ENCODE measurements around the gene KIF1C.
A peak's percentile ranks its signal among the peaks of the same experiment; 100 is the strongest.

Gene KIF1C

GRCh38 chr17:4949321-4950074 lies 48.3 kb upstream of the KIF1C start (continued):
- TF ChIP-seq, protein P1, sequence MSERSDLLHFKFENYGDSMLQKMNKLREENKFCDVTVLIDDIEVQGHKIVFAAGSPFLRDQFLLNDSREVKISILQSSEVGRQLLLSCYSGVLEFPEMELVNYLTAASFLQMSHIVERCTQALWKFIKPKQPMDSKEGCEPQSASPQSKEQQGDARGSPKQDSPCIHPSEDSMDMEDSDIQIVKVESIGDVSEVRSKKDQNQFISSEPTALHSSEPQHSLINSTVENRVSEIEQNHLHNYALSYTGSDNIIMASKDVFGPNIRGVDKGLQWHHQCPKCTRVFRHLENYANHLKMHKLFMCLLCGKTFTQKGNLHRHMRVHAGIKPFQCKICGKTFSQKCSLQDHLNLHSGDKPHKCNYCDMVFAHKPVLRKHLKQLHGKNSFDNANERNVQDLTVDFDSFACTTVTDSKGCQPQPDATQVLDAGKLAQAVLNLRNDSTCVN (tag by site-specific recombination; optimal IDR thresholded peaks at IDR 0.05) = peak; percentile 96
- TF ChIP-seq ZNF394 (tag by site-specific recombination; IDR thresholded peaks at IDR 0.05; ENCODE audit: borderline replicate concordance) = no peak
- no peak for TF ChIP-seq ZFP3 (tag by site-specific recombination; IDR thresholded peaks at IDR 0.05; ENCODE audit: low read depth)
- peak; percentile 99 for TF ChIP-seq KLF1 (tag by site-specific recombination; IDR thresholded peaks at IDR 0.05)
- peak; percentile 43 for TF ChIP-seq SP2 (tag by site-specific recombination; IDR thresholded peaks at IDR 0.05)
- TF ChIP-seq SP7 (tag by site-specific recombination; IDR thresholded peaks at IDR 0.05) = peak; percentile 75; the same call in 1 of the 2 replicates
- TF ChIP-seq, protein P2, sequence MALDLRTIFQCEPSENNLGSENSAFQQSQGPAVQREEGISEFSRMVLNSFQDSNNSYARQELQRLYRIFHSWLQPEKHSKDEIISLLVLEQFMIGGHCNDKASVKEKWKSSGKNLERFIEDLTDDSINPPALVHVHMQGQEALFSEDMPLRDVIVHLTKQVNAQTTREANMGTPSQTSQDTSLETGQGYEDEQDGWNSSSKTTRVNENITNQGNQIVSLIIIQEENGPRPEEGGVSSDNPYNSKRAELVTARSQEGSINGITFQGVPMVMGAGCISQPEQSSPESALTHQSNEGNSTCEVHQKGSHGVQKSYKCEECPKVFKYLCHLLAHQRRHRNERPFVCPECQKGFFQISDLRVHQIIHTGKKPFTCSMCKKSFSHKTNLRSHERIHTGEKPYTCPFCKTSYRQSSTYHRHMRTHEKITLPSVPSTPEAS (tag by site-specific recombination; IDR thresholded peaks at IDR 0.05) = no peak
- TF ChIP-seq ZNF677 (tag by site-specific recombination; IDR thresholded peaks at IDR 0.05) = no peak
- TF ChIP-seq OSR2 (tag by site-specific recombination; IDR thresholded peaks at IDR 0.05) = no peak
- no peak for TF ChIP-seq ZNF404 (tag by site-specific recombination; IDR thresholded peaks at IDR 0.05)
- TF ChIP-seq ZBTB48 (tag by site-specific recombination; IDR thresholded peaks at IDR 0.05) = peak; percentile 96
- TF ChIP-seq BCL11B (tag by site-specific recombination; IDR thresholded peaks at IDR 0.05; ENCODE audit: low read depth) = peak; percentile 86
- TF ChIP-seq ZNF391 (tag by site-specific recombination; IDR thresholded peaks at IDR 0.05; ENCODE audit: borderline replicate concordance, low read depth) = peak; percentile 43; the same call in 1 of the 2 replicates
- TF ChIP-seq PRDM4 (tag by site-specific recombination; IDR thresholded peaks at IDR 0.05) = peak; percentile 37; the same call in 1 of the 2 replicates
- TF ChIP-seq ZNF132 (tag by site-specific recombination; IDR thresholded peaks at IDR 0.05; ENCODE audit: borderline replicate concordance) = no peak
- TF ChIP-seq ZBTB11 (tag by site-specific recombination; conservative IDR thresholded peaks at IDR 0.05; ENCODE audit: low read depth) = 0 out of 2 replicates have a peak, but pooled peaks have one; percentile 32
- TF ChIP-seq ZBTB21 (tag by site-specific recombination; IDR thresholded peaks at IDR 0.05) = no peak
- TF ChIP-seq ZNF501 (tag by site-specific recombination; IDR thresholded peaks at IDR 0.05) = no peak
- peak; percentile 41; the same call in 1 of the 2 replicates for TF ChIP-seq KLF10 (tag by site-specific recombination; IDR thresholded peaks at IDR 0.05)
- no peak for TF ChIP-seq ZNF239 (tag by site-specific recombination; IDR thresholded peaks at IDR 0.05)
- 0 out of 2 replicates have a peak, but pooled peaks have one; percentile 95 for TF ChIP-seq KLF8 (tag by site-specific recombination; IDR thresholded peaks at IDR 0.05)
- TF ChIP-seq ZNF184 (tag by site-specific recombination; IDR thresholded peaks at IDR 0.05) = no peak
- TF ChIP-seq TCF7L2 (IDR thresholded peaks at IDR 0.05; ENCODE audit: borderline replicate concordance, low read depth, low read length) = no peak
- TF ChIP-seq ZFP37 (tag by site-specific recombination; IDR thresholded peaks at IDR 0.05) = no peak
- peak; percentile 98 for TF ChIP-seq BCL6B (tag by site-specific recombination; IDR thresholded peaks at IDR 0.05)
- peak; percentile 46; the same call in 1 of the 2 replicates for TF ChIP-seq ZNF792 (tag by site-specific recombination; IDR thresholded peaks at IDR 0.05)
- no peak for TF ChIP-seq SCRT2 (tag by site-specific recombination; IDR thresholded peaks at IDR 0.05)
- TF ChIP-seq ZNF23 (tag by site-specific recombination; IDR thresholded peaks at IDR 0.05; ENCODE audit: borderline replicate concordance) = no peak
- TF ChIP-seq ZNF626 (tag by site-specific recombination; IDR thresholded peaks at IDR 0.05) = no peak
- TF ChIP-seq ZNF623 (tag by site-specific recombination; IDR thresholded peaks at IDR 0.05) = no peak
